Measurements from ENCODE around the gene MVK.
"Not testable (repeated sequence)": the region's sequence is repeated elsewhere in the genome, so short reads cannot be mapped to it uniquely, and the experiment has no call there.

MVK gene

GRCh38 chr12:109599087-109599486 is 25.5 kb downstream of the MVK start:
- Mint-ChIP-seq H3K27me3 (no peaks in the 10 kb centered on the region), H3K9me3 (no peaks in the 10 kb centered on the region), H3K27ac (ENCODE audit: low read depth) (no peak overlapping the region), H3K4me1 (peaks cover 23% of the 10 kb centered on the region), H3K4me3 (no peak overlapping the region), H3K36me3 (ENCODE audit: insufficient read depth) (no peaks in the 10 kb centered on the region)
- DNase-seq (ENCODE audit: low spot score in 2 of 2) (no peak), ATAC-seq (replicated peaks; ENCODE audit: extremely low read depth, poor library complexity, severe bottlenecking) (no peak)

DNA sequence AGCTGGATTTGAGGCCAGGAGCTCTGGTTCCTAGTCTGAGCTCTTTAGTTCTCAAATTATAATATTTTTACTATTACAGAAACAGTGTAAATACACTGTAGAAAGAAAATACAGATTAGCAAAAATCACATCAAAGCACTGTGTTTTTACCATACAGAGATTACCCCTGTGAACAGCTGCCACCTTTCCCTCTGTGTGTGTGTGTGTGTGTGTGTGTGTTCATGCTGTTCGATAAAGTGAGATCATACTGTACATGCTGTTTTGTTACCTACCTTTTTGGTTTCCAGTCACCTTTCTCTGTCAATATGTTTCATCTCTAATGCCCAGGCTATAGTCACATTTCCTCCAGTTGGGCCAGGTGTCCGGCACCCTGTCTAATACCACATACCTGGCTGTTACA is 26.9 kb downstream of the MVK start:
- Mint-ChIP-seq H3K27me3 (no peaks in the 10 kb centered on the region), H3K36me3 (ENCODE audit: insufficient read depth) (no peaks in the 10 kb centered on the region), H3K4me3 (no peak overlapping the region), H3K4me1 (peaks cover 12% of the 10 kb centered on the region), H3K27ac (ENCODE audit: low read depth) (no peak overlapping the region), H3K9me3 (no peaks in the 10 kb centered on the region)
- DNase-seq (ENCODE audit: low spot score in 2 of 2) (no peak), ATAC-seq (replicated peaks; ENCODE audit: extremely low read depth, poor library complexity, severe bottlenecking) (no peak)

DNA sequence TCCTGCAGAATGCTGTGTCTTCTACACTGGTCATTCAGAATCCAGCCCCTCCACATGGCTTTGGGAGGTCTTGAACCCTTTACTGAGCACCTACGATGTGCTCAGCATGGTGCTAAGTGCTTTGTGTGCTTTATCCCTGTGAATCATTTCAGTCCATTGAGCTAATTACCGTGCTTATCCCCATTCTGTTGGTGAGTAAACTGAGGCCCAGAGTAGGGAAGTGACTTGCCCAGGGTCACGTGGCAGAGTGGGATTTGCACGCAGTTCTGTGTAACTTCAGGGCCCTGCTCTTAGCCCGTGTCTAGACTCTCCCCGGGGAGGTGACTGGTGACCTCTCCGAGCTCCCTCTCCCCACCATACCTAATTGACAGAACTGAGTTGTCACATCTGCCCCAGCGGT is 27.4 kb downstream of the MVK start:
- Mint-ChIP-seq H3K4me3 (no peak overlapping the region), H3K4me1 (peaks cover 7% of the 10 kb centered on the region), H3K36me3 (ENCODE audit: insufficient read depth) (no peaks in the 10 kb centered on the region), H3K27ac (ENCODE audit: low read depth) (no peak overlapping the region), H3K27me3 (no peaks in the 10 kb centered on the region), H3K9me3 (no peaks in the 10 kb centered on the region)
- no peak for ATAC-seq (replicated peaks; ENCODE audit: extremely low read depth, poor library complexity, severe bottlenecking)
- no peak for DNase-seq (ENCODE audit: low spot score in 2 of 2)

DNA sequence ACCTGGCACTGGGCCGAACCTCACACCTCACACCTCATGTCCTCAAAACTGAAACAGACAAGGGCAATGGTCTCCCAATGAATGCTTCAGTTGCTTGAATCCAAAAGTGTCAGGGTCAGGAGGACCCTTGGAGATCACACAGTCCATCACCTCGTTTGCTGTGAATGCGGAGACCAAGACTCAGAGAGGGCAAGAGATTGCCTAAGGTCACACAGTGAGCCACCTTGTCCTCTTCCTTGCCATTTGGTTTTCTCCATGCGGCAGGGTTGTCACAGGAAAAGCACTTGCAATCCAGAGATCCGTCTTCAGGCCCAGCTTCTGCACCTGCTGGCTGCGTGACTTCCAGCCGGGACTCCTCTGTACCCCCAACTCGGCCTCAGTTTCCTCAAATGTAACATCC is 28.0 kb downstream of the MVK start:
- no peak overlapping the region for H3K4me3 Mint-ChIP-seq

DNA sequence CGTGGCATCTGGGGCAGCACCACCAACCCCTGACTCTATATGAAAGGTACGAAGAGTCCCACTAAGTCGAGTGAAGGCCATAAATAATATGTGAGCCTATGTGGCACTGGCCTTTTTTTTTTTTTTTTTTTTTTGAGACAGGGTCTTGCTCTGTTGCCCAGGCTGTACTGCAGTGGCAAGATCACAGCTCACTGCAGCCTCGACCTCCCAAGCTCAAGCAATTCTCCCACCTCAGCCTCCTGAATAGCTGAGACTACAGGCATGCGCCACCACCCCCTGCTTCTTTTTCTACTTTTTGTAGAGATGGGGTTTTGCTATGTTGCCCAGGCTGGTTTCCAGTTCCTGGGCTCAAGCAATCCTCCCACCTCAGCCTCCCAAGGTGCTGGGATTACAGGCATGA is 28.5 kb downstream of the MVK start:
- H3K4me1 Mint-ChIP-seq; ATAC-seq (replicated peaks; ENCODE audit: extremely low read depth, poor library complexity, severe bottlenecking); H3K9me3 Mint-ChIP-seq; H3K27ac Mint-ChIP-seq (ENCODE audit: low read depth); DNase-seq (ENCODE audit: low spot score in 2 of 2); H3K27me3 Mint-ChIP-seq; H3K36me3 Mint-ChIP-seq (ENCODE audit: insufficient read depth); H3K4me3 Mint-ChIP-seq: not testable (repeated sequence)

More for the DNA sequence above, 28.0 kb downstream of the MVK start:
- no peaks in the 10 kb centered on the region for H3K36me3 Mint-ChIP-seq (ENCODE audit: insufficient read depth)
- H3K27me3 Mint-ChIP-seq = no peaks in the 10 kb centered on the region
- ATAC-seq (replicated peaks; ENCODE audit: extremely low read depth, poor library complexity, severe bottlenecking) = no peak
- H3K4me1 Mint-ChIP-seq = peaks cover 7% of the 10 kb centered on the region
- no peak overlapping the region for H3K27ac Mint-ChIP-seq (ENCODE audit: low read depth)
- H3K9me3 Mint-ChIP-seq = no peaks in the 10 kb centered on the region
- DNase-seq (ENCODE audit: low spot score in 2 of 2) = no peak

GRCh38 chr12:109604132-109604585 is 30.6 kb downstream of the MVK start:
- Mint-ChIP-seq H3K4me1 (no peaks in the 10 kb centered on the region), H3K27ac (ENCODE audit: low read depth) (no peak overlapping the region), H3K27me3 (no peaks in the 10 kb centered on the region), H3K9me3 (no peaks in the 10 kb centered on the region), H3K4me3 (no peak overlapping the region), H3K36me3 (ENCODE audit: insufficient read depth) (no peaks in the 10 kb centered on the region)
- DNase-seq (ENCODE audit: low spot score in 2 of 2) (no peak), ATAC-seq (replicated peaks; ENCODE audit: extremely low read depth, poor library complexity, severe bottlenecking) (no peak)

- H3K27ac Mint-ChIP-seq (ENCODE audit: low read depth) = no peak overlapping the region
- no peaks in the 10 kb centered on the region for H3K9me3 Mint-ChIP-seq
- DNase-seq (ENCODE audit: low spot score in 2 of 2) = no peak
- no peaks in the 10 kb centered on the region for H3K36me3 Mint-ChIP-seq (ENCODE audit: insufficient read depth)
- H3K4me1 Mint-ChIP-seq = no peaks in the 10 kb centered on the region
- ATAC-seq (replicated peaks; ENCODE audit: extremely low read depth, poor library complexity, severe bottlenecking) = no peak
- no peaks in the 10 kb centered on the region for H3K27me3 Mint-ChIP-seq
- no peak overlapping the region for H3K4me3 Mint-ChIP-seq
These were observed 31.4 kb downstream of the MVK start for GRCh38 chr12:109605016-109605415.

GRCh38 chr12:109605599-109606228 is 32.1 kb downstream of the MVK start:
- Mint-ChIP-seq H3K4me3 (no peak overlapping the region), H3K9me3 (no peaks in the 10 kb centered on the region), H3K36me3 (ENCODE audit: insufficient read depth) (no peaks in the 10 kb centered on the region), H3K4me1 (no peaks in the 10 kb centered on the region), H3K27ac (ENCODE audit: low read depth) (no peak overlapping the region), H3K27me3 (peaks cover 2% of the 10 kb centered on the region)
- DNase-seq (ENCODE audit: low spot score in 2 of 2) (no peak), ATAC-seq (replicated peaks; ENCODE audit: extremely low read depth, poor library complexity, severe bottlenecking) (no peak)

DNA sequence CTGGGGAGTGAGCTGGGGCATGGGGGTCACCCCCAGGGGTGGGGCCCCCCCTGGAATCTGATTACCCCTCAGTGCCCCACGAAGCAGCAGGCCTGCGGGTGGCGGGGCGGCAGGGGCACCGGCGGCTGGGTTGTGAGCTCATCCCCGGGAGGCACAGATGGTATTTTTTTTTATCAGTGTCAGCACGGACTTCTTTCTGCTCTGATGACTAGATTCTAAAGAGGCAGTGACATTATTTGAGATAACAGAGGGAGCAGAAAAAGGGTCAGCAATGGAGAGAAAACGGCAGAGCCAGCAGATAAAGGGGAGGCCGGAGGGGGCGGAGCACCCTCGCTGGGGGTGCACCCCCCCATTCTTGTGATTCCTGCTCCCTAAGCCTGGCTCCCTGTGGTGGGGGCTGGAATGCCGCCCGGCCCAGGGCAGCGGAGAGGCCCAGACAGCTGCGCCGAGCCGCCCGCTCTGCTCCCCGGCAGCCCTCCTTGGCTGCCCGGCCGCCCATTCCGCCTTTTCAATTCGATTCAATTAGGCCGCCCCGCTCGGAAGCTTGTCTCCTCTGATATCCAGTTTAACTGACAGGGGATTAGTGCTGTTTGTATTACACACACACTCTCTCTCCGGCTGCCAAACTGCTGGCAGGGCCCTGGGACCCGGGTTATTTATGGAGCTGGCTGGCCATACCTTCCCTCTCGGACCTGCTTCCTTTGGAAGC is 32.9 kb downstream of the MVK start:
- DNase-seq (ENCODE audit: low spot score in 2 of 2) (no peak), ATAC-seq (replicated peaks; ENCODE audit: extremely low read depth, poor library complexity, severe bottlenecking) (no peak)
- Mint-ChIP-seq H3K4me1 (no peaks in the 10 kb centered on the region), H3K27ac (ENCODE audit: low read depth) (no peak overlapping the region), H3K4me3 (no peak overlapping the region), H3K9me3 (no peaks in the 10 kb centered on the region), H3K36me3 (ENCODE audit: insufficient read depth) (no peaks in the 10 kb centered on the region), H3K27me3 (peaks cover 10% of the 10 kb centered on the region)

GRCh38 chr12:109607618-109608017 is 34.0 kb downstream of the MVK start:
- Mint-ChIP-seq H3K4me1 (no peaks in the 10 kb centered on the region), H3K27ac (ENCODE audit: low read depth) (no peak overlapping the region), H3K36me3 (ENCODE audit: insufficient read depth) (no peaks in the 10 kb centered on the region), H3K27me3 (peaks cover 20% of the 10 kb centered on the region), H3K9me3 (no peaks in the 10 kb centered on the region), H3K4me3 (no peak overlapping the region)
- DNase-seq (ENCODE audit: low spot score in 2 of 2) (no peak), ATAC-seq (replicated peaks; ENCODE audit: extremely low read depth, poor library complexity, severe bottlenecking) (no peak)

- DNase-seq (ENCODE audit: low spot score in 2 of 2) = no peak
- Mint-ChIP-seq H3K4me3 (no peak overlapping the region), H3K27me3 (peaks cover 25% of the 10 kb centered on the region), H3K36me3 (ENCODE audit: insufficient read depth) (no peaks in the 10 kb centered on the region), H3K27ac (ENCODE audit: low read depth) (no peak overlapping the region), H3K9me3 (no peaks in the 10 kb centered on the region), H3K4me1 (no peaks in the 10 kb centered on the region)
- ATAC-seq (replicated peaks; ENCODE audit: extremely low read depth, poor library complexity, severe bottlenecking) = no peak
These were observed 34.7 kb downstream of the MVK start for GRCh38 chr12:109608270-109608669.

GRCh38 chr12:109608793-109609192 is 35.2 kb downstream of the MVK start:
- no peak for DNase-seq (ENCODE audit: low spot score in 2 of 2)
- no peak for ATAC-seq (replicated peaks; ENCODE audit: extremely low read depth, poor library complexity, severe bottlenecking)
- Mint-ChIP-seq H3K4me1 (no peaks in the 10 kb centered on the region), H3K36me3 (ENCODE audit: insufficient read depth) (no peaks in the 10 kb centered on the region), H3K4me3 (no peak overlapping the region), H3K9me3 (no peaks in the 10 kb centered on the region), H3K27ac (ENCODE audit: low read depth) (no peak overlapping the region), H3K27me3 (peaks cover 31% of the 10 kb centered on the region)

DNA sequence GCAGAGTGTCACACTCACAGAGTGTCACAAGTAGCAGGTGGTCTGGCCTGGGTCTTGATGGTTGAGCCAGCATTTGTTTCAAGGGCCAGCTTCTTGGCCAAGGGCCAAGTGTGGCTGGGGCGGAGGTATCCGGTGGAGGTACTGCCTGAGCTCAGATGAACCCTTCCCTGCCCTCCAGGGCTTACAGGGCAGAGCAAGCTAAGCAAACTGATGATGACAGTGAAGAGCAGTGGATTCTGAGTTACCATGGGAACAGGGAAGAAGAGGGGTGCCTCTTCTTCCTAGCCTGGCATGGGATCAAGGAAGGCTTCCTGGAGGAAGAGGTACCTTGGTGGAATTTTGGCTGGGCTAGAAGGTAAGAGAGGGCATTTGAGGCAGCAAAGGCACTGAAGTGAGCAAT is 35.7 kb downstream of the MVK start:
- DNase-seq (ENCODE audit: low spot score in 2 of 2) = no peak
- Mint-ChIP-seq H3K36me3 (ENCODE audit: insufficient read depth) (no peaks in the 10 kb centered on the region), H3K27ac (ENCODE audit: low read depth) (no peak overlapping the region), H3K4me3 (no peak overlapping the region), H3K9me3 (no peaks in the 10 kb centered on the region), H3K27me3 (peaks cover 36% of the 10 kb centered on the region), H3K4me1 (no peaks in the 10 kb centered on the region)
- no peak for ATAC-seq (replicated peaks; ENCODE audit: extremely low read depth, poor library complexity, severe bottlenecking)

All from central memory CD8-positive, alpha-beta T cell (primary cell).